NOMO-1 treated with dmso at 0.1 percent for 144 hours (cell line): ENCODE measurements around the gene MRPL4.
A peak's percentile ranks its signal among the peaks of the same experiment; 100 is the strongest.

Experiments
- DNase-seq: peaks from one replicate; lab custom pipeline; 2025; ENCODE audit not compliant: unreplicated experiment; lab: John Stamatoyannopoulos, UW

MRPL4 gene

DNA sequence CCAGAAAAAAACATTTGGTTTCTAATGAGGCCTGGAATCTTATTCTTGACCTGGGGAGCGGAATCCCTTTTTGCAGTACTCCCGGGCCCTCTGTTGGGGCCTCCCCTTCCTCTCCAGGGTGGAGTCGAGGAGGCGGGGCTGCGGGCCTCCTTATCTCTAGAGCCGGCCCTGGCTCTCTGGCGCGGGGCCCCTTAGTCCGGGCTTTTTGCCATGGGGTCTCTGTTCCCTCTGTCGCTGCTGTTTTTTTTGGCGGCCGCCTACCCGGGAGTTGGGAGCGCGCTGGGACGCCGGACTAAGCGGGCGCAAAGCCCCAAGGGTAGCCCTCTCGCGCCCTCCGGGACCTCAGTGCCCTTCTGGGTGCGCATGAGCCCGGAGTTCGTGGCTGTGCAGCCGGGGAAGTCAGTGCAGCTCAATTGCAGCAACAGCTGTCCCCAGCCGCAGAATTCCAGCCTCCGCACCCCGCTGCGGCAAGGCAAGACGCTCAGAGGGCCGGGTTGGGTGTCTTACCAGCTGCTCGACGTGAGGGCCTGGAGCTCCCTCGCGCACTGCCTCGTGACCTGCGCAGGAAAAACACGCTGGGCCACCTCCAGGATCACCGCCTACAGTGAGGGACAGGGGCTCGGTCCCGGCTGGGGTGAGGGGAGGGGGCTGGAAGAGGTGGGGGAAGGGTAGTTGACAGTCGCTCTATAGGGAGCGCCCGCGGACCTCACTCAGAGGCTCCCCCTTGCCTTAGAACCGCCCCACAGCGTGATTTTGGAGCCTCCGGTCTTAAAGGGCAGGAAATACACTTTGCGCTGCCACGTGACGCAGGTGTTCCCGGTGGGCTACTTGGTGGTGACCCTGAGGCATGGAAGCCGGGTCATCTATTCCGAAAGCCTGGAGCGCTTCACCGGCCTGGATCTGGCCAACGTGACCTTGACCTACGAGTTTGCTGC is 35.1 kb downstream of the MRPL4 start, which contains the start of gene ICAM4:
ICAM4 (plus strand) TSS at position 153 of the 935 bp plus-strand sequence; CDS start at position 211, 58 bp downstream.
- peak; percentile 68 for DNase-seq

DNA sequence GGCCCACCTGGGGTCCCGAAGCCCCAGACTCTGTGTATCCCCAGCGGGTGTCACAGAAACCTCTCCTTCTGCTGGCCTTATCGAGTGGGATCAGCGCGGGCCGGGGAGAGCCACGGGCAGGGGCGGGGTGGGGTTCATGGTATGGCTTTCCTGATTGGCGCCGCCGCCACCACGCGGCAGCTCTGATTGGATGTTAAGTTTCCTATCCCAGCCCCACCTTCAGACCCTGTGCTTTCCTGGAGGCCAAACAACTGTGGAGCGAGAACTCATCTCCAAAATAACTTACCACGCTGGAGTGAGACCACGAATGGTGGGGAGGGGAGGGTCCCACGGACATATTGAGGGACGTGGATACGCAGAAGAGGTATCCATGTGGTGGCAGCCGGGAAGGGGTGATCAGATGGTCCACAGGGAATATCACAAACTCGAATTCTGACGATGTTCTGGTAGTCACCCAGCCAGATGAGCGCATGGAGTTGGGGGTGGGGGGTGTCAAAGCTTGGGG is 36.7 kb downstream of the MRPL4 start:
- no peak for DNase-seq

GRCh38 chr19:10289167-10289835 is 37.3 kb downstream of the MRPL4 start:
- DNase-seq: peak; percentile 25

GRCh38 chr19:10289836-10290356 is 37.9 kb downstream of the MRPL4 start, which contains the start of gene ICAM5:
TSS of gene ICAM5 (plus strand) at chr19:10289952. CDS start at chr19:10290044, 92 bp downstream.
- no peak for DNase-seq

- DNase-seq: no peak
These were observed 38.4 kb downstream of the MRPL4 start for GRCh38 chr19:10290357-10290875.

DNA sequence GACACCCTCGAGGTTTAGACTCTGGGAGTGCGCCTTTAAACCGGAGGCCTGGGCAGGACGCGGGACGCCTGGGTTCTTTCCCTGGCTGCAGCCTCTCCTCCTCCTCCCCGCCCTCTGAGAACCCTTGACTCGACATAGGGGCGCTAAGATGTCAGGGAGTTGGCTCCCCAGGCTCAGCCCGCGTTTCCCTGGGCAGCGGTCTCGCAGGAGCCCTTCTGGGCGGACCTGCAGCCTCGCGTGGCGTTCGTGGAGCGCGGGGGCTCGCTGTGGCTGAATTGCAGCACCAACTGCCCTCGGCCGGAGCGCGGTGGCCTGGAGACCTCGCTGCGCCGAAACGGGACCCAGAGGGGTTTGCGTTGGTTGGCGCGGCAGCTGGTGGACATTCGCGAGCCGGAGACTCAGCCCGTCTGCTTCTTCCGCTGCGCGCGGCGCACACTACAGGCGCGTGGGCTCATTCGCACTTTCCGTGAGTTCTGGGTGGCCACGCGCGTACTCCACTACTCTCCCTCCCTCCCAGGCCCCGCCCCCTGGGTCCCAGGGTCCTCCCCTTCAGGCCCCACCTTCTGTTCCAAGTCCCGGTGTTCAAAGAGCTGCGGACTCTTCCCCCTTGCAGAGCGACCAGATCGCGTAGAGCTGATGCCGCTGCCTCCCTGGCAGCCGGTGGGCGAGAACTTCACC is 39.0 kb downstream of the MRPL4 start:
- no peak for DNase-seq

DNA sequence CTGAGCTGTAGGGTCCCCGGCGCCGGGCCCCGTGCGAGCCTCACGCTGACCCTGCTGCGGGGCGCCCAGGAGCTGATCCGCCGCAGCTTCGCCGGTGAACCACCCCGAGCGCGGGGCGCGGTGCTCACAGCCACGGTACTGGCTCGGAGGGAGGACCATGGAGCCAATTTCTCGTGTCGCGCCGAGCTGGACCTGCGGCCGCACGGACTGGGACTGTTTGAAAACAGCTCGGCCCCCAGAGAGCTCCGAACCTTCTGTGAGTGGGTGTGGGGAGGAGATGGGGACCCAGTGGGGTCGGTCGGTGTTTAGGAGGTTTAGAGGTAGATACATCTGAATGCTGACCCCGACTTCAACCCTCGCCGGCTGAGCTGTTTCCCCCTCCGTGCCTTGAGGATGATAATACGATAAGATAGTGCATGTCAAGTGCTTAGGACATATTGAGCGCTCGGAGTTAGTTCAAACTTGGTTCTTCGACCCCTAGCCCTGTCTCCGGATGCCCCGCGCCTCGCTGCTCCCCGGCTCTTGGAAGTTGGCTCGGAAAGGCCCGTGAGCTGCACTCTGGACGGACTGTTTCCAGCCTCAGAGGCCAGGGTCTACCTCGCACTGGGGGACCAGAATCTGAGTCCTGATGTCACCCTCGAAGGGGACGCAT is 39.7 kb downstream of the MRPL4 start:
- DNase-seq: no peak

GRCh38 chr19:10292206-10292788 is 40.3 kb downstream of the MRPL4 start:
- DNase-seq: no peak

DNA sequence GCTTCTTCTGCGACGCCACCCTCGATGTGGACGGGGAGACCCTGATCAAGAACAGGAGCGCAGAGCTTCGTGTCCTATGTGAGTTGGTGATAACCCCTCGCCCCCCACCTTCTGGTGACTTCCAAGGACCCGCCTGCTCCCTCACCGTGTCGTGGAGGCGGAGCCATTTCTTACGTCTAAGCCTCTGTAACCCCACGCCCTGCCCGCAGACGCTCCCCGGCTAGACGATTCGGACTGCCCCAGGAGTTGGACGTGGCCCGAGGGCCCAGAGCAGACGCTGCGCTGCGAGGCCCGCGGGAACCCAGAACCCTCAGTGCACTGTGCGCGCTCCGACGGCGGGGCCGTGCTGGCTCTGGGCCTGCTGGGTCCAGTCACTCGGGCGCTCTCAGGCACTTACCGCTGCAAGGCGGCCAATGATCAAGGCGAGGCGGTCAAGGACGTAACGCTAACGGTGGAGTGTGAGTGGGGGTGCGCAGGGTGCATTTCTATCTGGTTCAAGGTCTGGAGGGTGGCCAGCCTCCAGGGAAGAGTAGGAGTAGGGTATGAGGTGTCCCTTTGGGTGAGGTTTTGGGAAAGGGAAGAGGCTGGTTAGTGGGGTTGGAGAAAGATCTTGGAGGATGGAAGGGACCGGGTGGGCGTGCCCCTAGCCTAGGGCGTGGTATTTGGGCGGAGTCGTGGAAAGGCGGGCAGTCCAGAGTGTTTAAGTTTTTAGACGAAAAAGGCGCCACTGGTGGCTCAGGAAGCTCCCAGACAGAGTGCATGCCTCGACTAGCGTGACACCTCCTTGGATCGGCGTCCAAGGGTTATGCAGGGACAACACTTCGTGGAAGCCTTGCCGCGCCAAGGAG is 41.0 kb downstream of the MRPL4 start:
- DNase-seq: no peak

DNA sequence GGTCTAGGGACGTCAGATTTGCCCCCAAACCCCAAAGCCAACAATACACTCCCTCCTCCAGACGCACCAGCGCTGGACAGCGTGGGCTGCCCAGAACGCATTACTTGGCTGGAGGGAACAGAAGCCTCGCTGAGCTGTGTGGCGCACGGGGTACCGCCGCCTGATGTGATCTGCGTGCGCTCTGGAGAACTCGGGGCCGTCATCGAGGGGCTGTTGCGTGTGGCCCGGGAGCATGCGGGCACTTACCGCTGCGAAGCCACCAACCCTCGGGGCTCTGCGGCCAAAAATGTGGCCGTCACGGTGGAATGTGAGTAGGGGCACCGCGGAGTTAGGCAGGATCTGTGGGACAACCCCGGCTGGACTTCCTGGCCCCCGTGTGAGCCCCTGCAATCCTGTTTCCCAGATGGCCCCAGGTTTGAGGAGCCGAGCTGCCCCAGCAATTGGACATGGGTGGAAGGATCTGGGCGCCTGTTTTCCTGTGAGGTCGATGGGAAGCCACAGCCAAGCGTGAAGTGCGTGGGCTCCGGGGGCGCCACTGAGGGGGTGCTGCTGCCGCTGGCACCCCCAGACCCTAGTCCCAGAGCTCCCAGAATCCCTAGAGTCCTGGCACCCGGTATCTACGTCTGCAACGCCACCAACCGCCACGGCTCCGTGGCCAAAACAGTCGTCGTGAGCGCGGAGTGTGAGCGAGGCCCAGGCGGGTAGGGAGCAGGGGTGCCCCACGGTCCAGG is 41.8 kb downstream of the MRPL4 start:
- DNase-seq: no peak

DNA sequence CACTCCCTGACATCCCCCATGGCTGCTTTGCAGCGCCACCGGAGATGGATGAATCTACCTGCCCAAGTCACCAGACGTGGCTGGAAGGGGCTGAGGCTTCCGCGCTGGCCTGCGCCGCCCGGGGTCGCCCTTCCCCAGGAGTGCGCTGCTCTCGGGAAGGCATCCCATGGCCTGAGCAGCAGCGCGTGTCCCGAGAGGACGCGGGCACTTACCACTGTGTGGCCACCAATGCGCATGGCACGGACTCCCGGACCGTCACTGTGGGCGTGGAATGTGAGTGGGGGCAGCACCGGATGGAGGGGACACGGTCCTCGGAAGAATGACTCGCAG is 42.3 kb downstream of the MRPL4 start:
- no peak for DNase-seq

DNA sequence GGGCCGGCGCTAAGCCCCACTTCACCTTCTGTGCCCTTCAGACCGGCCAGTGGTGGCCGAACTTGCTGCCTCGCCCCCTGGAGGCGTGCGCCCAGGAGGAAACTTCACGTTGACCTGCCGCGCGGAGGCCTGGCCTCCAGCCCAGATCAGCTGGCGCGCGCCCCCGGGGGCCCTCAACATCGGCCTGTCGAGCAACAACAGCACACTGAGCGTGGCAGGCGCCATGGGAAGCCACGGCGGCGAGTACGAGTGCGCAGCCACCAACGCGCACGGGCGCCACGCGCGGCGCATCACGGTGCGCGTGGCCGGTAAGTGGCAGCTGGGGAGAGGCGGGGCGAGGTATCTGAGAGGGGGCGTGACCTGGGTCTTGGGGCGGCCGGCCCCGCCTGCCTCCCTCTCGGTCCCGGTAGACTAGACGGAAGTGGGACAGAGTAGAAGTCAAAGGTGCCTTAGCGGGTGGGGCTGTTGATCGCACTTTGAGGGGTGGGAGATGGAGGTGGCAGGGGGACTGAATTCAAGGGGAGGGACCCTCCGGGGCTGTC is 43.4 kb downstream of the MRPL4 start:
- peak; percentile 40 for DNase-seq

DNA sequence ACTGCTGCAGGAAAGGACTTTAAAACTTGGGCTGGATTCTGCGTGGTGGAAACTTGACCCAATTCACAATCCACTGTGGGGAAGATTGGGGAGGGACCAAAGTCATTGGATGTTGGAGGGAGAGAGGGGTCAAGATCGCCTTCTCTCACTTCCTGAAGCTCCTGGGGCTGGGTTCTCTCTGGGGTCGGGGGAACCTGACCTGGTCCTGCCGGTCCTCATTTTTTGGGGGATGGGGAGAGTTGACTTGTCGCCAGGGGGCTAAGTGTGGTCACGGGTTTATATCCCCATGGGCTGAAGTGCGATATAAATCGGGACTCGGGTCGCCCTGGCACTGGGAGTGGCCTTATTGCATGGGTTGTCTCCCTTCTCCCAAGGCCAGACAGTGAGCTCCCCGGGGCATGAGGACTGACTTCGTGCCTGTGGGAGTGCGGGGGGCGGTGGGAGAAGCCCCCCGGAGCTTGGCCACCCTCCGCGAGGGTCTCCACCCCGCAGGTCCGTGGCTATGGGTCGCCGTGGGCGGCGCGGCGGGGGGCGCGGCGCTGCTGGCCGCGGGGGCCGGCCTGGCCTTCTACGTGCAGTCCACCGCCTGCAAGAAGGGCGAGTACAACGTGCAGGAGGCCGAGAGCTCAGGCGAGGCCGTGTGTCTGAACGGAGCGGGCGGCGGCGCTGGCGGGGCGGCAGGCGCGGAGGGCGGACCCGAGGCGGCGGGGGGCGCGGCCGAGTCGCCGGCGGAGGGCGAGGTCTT is 44.0 kb downstream of the MRPL4 start:
- DNase-seq: no peak

DNA sequence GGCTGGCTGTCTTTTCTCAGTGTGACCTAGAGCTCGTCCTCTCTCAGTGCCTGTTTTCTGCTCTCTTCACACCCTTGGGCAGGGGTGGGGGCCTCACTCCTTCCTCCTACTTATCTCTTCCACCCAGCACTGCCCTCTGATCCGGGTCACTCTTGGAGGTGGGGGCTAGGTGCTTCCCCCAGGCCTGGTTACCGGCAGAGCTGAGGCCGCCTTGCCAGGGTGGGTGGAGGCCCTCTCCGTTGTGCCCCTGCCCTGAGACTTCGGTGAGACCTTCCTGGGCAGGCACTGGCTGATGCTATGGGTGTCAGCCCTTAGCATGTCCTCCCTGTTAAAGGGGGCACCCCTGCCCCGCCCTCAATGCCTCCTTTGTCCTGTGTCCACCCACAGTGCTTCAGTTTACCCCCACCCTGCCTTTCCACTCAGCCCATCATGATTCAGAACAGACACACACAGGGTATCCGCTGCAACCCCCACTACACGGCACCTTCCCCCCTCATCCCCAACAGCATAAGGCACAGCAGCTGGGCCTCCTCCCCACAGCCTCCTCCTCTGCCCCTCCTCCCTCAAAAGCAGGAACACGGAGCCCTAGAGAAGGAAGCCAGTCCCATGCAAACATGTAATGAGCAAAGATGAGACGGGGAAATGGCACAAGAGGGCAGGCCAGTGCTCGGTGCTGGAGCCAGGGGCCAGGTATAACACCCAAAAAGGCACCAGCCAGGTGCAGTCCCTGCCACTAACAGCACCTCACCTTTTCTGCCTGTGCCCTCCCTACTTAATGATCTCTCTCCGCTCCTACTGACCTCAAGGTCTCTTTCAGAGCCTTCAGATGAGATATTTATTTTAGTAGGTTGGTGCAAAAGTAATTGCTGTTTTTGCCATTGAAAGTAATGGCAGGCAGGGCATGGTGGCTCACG is 47.8 kb downstream of the MRPL4 start:
- DNase-seq: peak; percentile 26

- peak; percentile 18 for DNase-seq
These were observed 53.3 kb downstream of the MRPL4 start for GRCh38 chr19:10305139-10305806.

DNA sequence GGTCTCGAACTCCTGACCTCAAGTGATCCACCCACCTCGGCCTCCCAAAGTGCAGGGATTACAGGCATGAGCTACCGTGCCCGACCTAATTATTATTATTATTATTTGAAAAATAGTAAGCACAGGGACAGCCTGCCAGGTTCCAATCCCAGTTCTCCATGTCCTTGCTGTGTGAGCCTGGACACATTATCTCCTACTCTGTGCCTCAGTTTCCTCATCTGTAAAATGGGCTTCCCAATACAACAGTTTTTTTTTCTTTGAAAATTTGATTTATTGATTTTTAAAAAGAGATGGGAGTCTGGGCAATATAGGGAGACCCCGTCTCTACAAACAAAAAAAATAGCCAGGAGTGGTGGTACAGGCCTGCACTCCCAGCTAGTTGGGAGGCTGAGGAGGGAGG is 54.3 kb downstream of the MRPL4 start:
- DNase-seq: no peak
